ENCODE results near the gene C1R.

The C1R gene

DNA sequence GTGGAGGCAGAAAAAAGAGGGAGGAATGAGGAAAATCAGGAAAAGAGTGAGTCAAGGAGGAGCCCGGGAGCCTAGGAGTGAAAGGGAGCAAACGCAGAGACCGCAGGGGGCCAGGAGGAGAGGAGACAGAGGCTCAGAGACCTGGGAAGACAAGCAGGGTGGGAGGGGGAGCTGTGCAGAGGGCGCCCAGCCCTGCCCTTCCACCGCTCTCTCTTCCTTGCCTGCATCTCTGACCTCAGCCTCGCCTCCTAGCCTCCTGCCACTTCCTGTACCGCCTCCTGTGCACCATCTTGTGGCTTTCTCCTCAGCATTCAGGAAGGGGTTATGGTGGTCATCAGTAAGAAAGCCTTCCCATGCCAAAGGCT, 39.2 kb upstream of the C1R start:
- peaks cover 26% of the 10 kb centered on the region for H3K27me3 ChIP-seq (ENCODE audit: insufficient read depth, insufficient read length)
- H3K4me1 ChIP-seq (ENCODE audit: insufficient read depth, insufficient read length): peaks cover 22% of the 10 kb centered on the region
- peak overlapping the region; percentile 89 for H3K4me3 ChIP-seq (ENCODE audit: insufficient read length, low read depth)
- no peak for TF ChIP-seq SUZ12 (IDR thresholded peaks at IDR 0.05; ENCODE audit: extremely low read depth, insufficient read depth, insufficient read length)
- no peak for TF ChIP-seq ZNF274 (IDR thresholded peaks at IDR 0.05; ENCODE audit: low read depth, low read length)
- no peak for TF ChIP-seq YY1 (IDR thresholded peaks at IDR 0.05; ENCODE audit: insufficient read depth, insufficient read length)
- no peaks in the 10 kb centered on the region for H3K9me3 ChIP-seq (ENCODE audit: insufficient read depth, low read length)
- peak overlapping the region; percentile 88 for H3K9ac ChIP-seq (ENCODE audit: insufficient read length, low read depth)
- DNase-seq (ENCODE audit: low read depth, low spot score): no peak
- H3K36me3 ChIP-seq (ENCODE audit: insufficient read depth, insufficient read length, low read length): peaks cover 36% of the 10 kb centered on the region

GRCh38 chr12:7130701-7131501, 38.7 kb upstream of the C1R start:
- Histone ChIP-seq H3K4me3 (ENCODE audit: insufficient read length, low read depth) (peak overlapping the region; percentile 89), H3K4me1 (ENCODE audit: insufficient read depth, insufficient read length) (peaks cover 22% of the 10 kb centered on the region), H3K9ac (ENCODE audit: insufficient read length, low read depth) (peak overlapping the region; percentile 88), H3K9me3 (ENCODE audit: insufficient read depth, low read length) (no peaks in the 10 kb centered on the region), H3K27me3 (ENCODE audit: insufficient read depth, insufficient read length) (peaks cover 26% of the 10 kb centered on the region), H3K36me3 (ENCODE audit: insufficient read depth, insufficient read length, low read length) (peaks cover 30% of the 10 kb centered on the region)
- DNase-seq (ENCODE audit: low read depth, low spot score): peak; percentile 52
- TF ChIP-seq YY1 (IDR thresholded peaks at IDR 0.05; ENCODE audit: insufficient read depth, insufficient read length): no peak
- no peak for TF ChIP-seq ZNF274 (IDR thresholded peaks at IDR 0.05; ENCODE audit: low read depth, low read length)
- no peak for TF ChIP-seq SUZ12 (IDR thresholded peaks at IDR 0.05; ENCODE audit: extremely low read depth, insufficient read depth, insufficient read length)

- peaks cover 26% of the 10 kb centered on the region for H3K27me3 ChIP-seq (ENCODE audit: insufficient read depth, insufficient read length)
- no peaks in the 10 kb centered on the region for H3K9me3 ChIP-seq (ENCODE audit: insufficient read depth, low read length)
- H3K36me3 ChIP-seq (ENCODE audit: insufficient read depth, insufficient read length, low read length): peaks cover 22% of the 10 kb centered on the region
- H3K4me3 ChIP-seq (ENCODE audit: insufficient read length, low read depth): peak within 1 kb of the TSS; percentile 89
- DNase-seq (ENCODE audit: low read depth, low spot score): peak; percentile 97
- TF ChIP-seq YY1 (IDR thresholded peaks at IDR 0.05; ENCODE audit: insufficient read depth, insufficient read length) (no peak), SUZ12 (IDR thresholded peaks at IDR 0.05; ENCODE audit: extremely low read depth, insufficient read depth, insufficient read length) (no peak), ZNF274 (IDR thresholded peaks at IDR 0.05; ENCODE audit: low read depth, low read length) (no peak)
- H3K4me1 ChIP-seq (ENCODE audit: insufficient read depth, insufficient read length): peaks cover 22% of the 10 kb centered on the region
- peak within 1 kb of the TSS; percentile 88 for H3K9ac ChIP-seq (ENCODE audit: insufficient read length, low read depth)
Measured at GRCh38 chr12:7129872-7130691, 37.8 kb upstream of the C1R start, which contains the start of gene CLSTN3. CLSTN3 (plus strand) TSS chr12:7130371; CDS start chr12:7130649, 278 bp downstream.

DNA sequence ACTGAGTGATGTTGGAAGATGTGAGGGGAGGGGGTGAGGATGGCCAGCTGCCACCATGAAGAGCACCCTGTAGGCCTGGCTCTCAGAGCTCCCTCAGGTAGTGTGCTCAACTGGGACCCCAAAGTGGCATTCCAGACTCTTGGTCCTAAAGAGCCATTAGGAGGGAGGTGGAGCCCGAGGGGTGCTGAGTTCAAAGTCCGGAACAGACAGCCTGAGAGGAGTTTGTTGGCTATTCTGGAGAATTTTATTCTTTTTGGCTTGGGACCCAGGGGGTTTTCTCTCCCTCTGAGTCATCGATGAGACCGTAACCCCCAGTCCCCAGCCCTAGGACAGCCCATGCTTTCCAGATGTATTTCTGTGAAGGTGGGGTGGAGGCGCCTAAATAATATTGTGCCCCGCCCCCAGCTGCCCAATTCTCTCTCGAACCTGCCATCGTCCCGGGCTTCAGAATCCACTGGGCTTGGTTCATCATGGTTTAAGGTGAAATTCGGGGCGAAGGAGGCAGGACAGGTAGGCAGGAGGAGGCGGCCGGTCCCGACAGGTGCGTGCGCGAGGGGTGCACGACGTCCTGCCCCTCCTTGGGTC, 37.1 kb upstream of the C1R start:
- Histone ChIP-seq H3K36me3 (ENCODE audit: insufficient read depth, insufficient read length, low read length) (peaks cover 15% of the 10 kb centered on the region), H3K4me3 (ENCODE audit: insufficient read length, low read depth) (peak overlapping the region; percentile 73), H3K9ac (ENCODE audit: insufficient read length, low read depth) (peak overlapping the region; percentile 76), H3K27me3 (ENCODE audit: insufficient read depth, insufficient read length) (peaks cover 26% of the 10 kb centered on the region), H3K4me1 (ENCODE audit: insufficient read depth, insufficient read length) (peaks cover 23% of the 10 kb centered on the region), H3K9me3 (ENCODE audit: insufficient read depth, low read length) (no peaks in the 10 kb centered on the region)
- DNase-seq (ENCODE audit: low read depth, low spot score): no peak
- TF ChIP-seq ZNF274 (IDR thresholded peaks at IDR 0.05; ENCODE audit: low read depth, low read length): no peak
- no peak for TF ChIP-seq YY1 (IDR thresholded peaks at IDR 0.05; ENCODE audit: insufficient read depth, insufficient read length)
- no peak for TF ChIP-seq SUZ12 (IDR thresholded peaks at IDR 0.05; ENCODE audit: extremely low read depth, insufficient read depth, insufficient read length)

- Histone ChIP-seq H3K36me3 (ENCODE audit: insufficient read depth, insufficient read length, low read length) (peaks cover 9% of the 10 kb centered on the region), H3K9me3 (ENCODE audit: insufficient read depth, low read length) (no peaks in the 10 kb centered on the region), H3K27me3 (ENCODE audit: insufficient read depth, insufficient read length) (peaks cover 26% of the 10 kb centered on the region), H3K4me1 (ENCODE audit: insufficient read depth, insufficient read length) (peaks cover 28% of the 10 kb centered on the region), H3K9ac (ENCODE audit: insufficient read length, low read depth) (peak within 1 kb of the TSS; percentile 76), H3K4me3 (ENCODE audit: insufficient read length, low read depth) (peak within 1 kb of the TSS; percentile 73)
- no peak for DNase-seq (ENCODE audit: low read depth, low spot score)
- TF ChIP-seq ZNF274 (IDR thresholded peaks at IDR 0.05; ENCODE audit: low read depth, low read length): no peak
- TF ChIP-seq SUZ12 (IDR thresholded peaks at IDR 0.05; ENCODE audit: extremely low read depth, insufficient read depth, insufficient read length): no peak
- TF ChIP-seq YY1 (IDR thresholded peaks at IDR 0.05; ENCODE audit: insufficient read depth, insufficient read length): no peak
Measured at GRCh38 chr12:7128681-7129286, 36.5 kb upstream of the C1R start, which contains the start of gene RBP5. RBP5 (minus strand) TSS chr12:7128889; CDS start chr12:7128775, 114 bp downstream.

- Histone ChIP-seq H3K9me3 (ENCODE audit: insufficient read depth, low read length) (no peaks in the 10 kb centered on the region), H3K9ac (ENCODE audit: insufficient read length, low read depth) (no peak overlapping the region), H3K4me3 (ENCODE audit: insufficient read length, low read depth) (no peak overlapping the region), H3K4me1 (ENCODE audit: insufficient read depth, insufficient read length) (peaks cover 28% of the 10 kb centered on the region), H3K36me3 (ENCODE audit: insufficient read depth, insufficient read length, low read length) (peaks cover 2% of the 10 kb centered on the region), H3K27me3 (ENCODE audit: insufficient read depth, insufficient read length) (peaks cover 26% of the 10 kb centered on the region)
- no peak for DNase-seq (ENCODE audit: low read depth, low spot score)
- TF ChIP-seq YY1 (IDR thresholded peaks at IDR 0.05; ENCODE audit: insufficient read depth, insufficient read length): no peak
- TF ChIP-seq ZNF274 (IDR thresholded peaks at IDR 0.05; ENCODE audit: low read depth, low read length): no peak
- TF ChIP-seq SUZ12 (IDR thresholded peaks at IDR 0.05; ENCODE audit: extremely low read depth, insufficient read depth, insufficient read length): no peak
Measured at GRCh38 chr12:7127916-7128626, 35.8 kb upstream of the C1R start.

Data from NT2/D1 (cell line).